IMR-90 (cell line): ENCODE measurements around the gene MAT2A. TPM values are rescaled to one million over a fixed set of nuclear protein-coding genes. Genes with fewer than 3 reads are reported as not detected.

Experiments
- ATAC-seq: fragments of 200-7000 bp; cut with Tn5 transposase; 2 replicates; pipeline ENCODE4 v1.9.1; 2020; ENCODE audit warnings: low read depth, mild to moderate bottlenecking, moderate library complexity
- BruUV-seq: library from RNA; stranded (reverse); fragments of 400-500 nt; replicated peaks from 2 replicates; lab custom pipeline; 2021; lab: Mats Ljungman, UMichigan
- CTCF ChIA-PET: fragments of 300-600 bp; formaldehyde crosslinking; extraction: SDS; loops from one replicate; lab custom pipeline; 2021; ENCODE audit warnings: antibody characterized with exemption; lab: Yijun Ruan, JAX
- POLR2A ChIA-PET: fragments of 300-600 bp; sonication (Branson Sonifier 250); formaldehyde crosslinking; loops from one replicate; lab custom pipeline; 2022; ENCODE audit warnings: antibody characterized with exemption; ENCODE audit not compliant: unreplicated experiment; lab: Charles Lee
- DNase-seq: peaks from one replicate; pipeline ENCODE4 v3.0.0; 2013
- H2AFZ ChIP-seq: replicated peaks from 2 replicates; pipeline ENCODE3; 2013; ENCODE audit warnings: low read length, mild to moderate bottlenecking; ENCODE audit not compliant: poor library complexity
- H2AK5ac ChIP-seq: 2 replicates; pipeline ENCODE4 v1.6.1; 2013; ENCODE audit warnings: low read depth, low read length, inconsistent platforms
- H2AK9ac ChIP-seq: replicated peaks from 2 replicates; pipeline ENCODE3; 2013; ENCODE audit warnings: mild to moderate bottlenecking, low read depth, low read length, moderate library complexity; ENCODE audit not compliant: poor library complexity
- H2BK120ac ChIP-seq: 2 replicates; pipeline ENCODE4 v1.6.1; 2013; ENCODE audit warnings: low read depth, low read length, inconsistent platforms
- H2BK15ac ChIP-seq: 3 replicates; pipeline ENCODE4 v1.6.1; 2013; ENCODE audit warnings: low read depth, low read length, inconsistent platforms
- H2BK20ac ChIP-seq: 2 replicates; pipeline ENCODE4 v1.6.1; 2013; ENCODE audit warnings: low read depth, mild to moderate bottlenecking, inconsistent platforms, low read length, moderate library complexity
- H2BK5ac ChIP-seq: 2 replicates; pipeline ENCODE4 v1.6.1; 2013; ENCODE audit warnings: mild to moderate bottlenecking, low read depth, low read length, inconsistent platforms; ENCODE audit not compliant: poor library complexity, severe bottlenecking
- H3K14ac ChIP-seq: replicated peaks from 2 replicates; pipeline ENCODE4 v1.6.1; 2013; ENCODE audit warnings: low read depth, low read length, inconsistent platforms
- H3K18ac ChIP-seq: 2 replicates; pipeline ENCODE4 v1.6.1; 2013; ENCODE audit warnings: low read depth, low read length, control low read depth
- H3K23ac ChIP-seq: 2 replicates; pipeline ENCODE4 v1.6.1; 2013; ENCODE audit warnings: low read depth, low read length, inconsistent platforms
- H3K27ac ChIP-seq: 2 replicates; pipeline ENCODE4 v1.5.1; 2013; ENCODE audit warnings: mild to moderate bottlenecking, control low read depth, low read length; ENCODE audit not compliant: insufficient read depth
- H3K27me3 ChIP-seq: 2 replicates; pipeline ENCODE4 v1.6.1; 2013; ENCODE audit warnings: low read length; ENCODE audit not compliant: control insufficient read depth, insufficient read depth
- H3K36me3 ChIP-seq: 2 replicates; pipeline ENCODE4 v1.6.1; 2013; ENCODE audit warnings: low read length, mixed read lengths; ENCODE audit not compliant: control insufficient read depth, insufficient read depth
- H3K4ac ChIP-seq: 2 replicates; pipeline ENCODE4 v1.6.1; 2013; ENCODE audit warnings: low read depth, low read length, inconsistent platforms
- H3K4me1 ChIP-seq: 2 replicates; pipeline ENCODE4 v1.6.1; 2013; ENCODE audit warnings: low read length, mixed read lengths; ENCODE audit not compliant: control insufficient read depth, insufficient read depth
- H3K4me2 ChIP-seq: 2 replicates; pipeline ENCODE4 v1.6.1; 2013; ENCODE audit warnings: low read depth, mild to moderate bottlenecking, control low read depth, low read length, moderate library complexity
- H3K4me3 ChIP-seq: 2 replicates; pipeline ENCODE4 v1.5.1; 2013; ENCODE audit warnings: low read depth, mild to moderate bottlenecking, control low read depth, low read length, moderate library complexity; ENCODE audit not compliant: insufficient read depth
- H3K56ac ChIP-seq: 2 replicates; pipeline ENCODE4 v1.6.1; 2013; ENCODE audit warnings: low read length, inconsistent platforms; ENCODE audit not compliant: insufficient read depth; ENCODE audit errors: extremely low read depth
- H3K79me1 ChIP-seq, 2 experiments: 2 replicates each; pipeline ENCODE4 v1.6.1; 2013; ENCODE audit warnings: low read length in 2 of 2, inconsistent platforms in 1 of 2, low read depth in 1 of 2
- H3K9ac ChIP-seq: 2 replicates; pipeline ENCODE4 v1.6.1; 2013; ENCODE audit warnings: low read depth, low read length, control low read depth
- H3K9me1 ChIP-seq: 2 replicates; pipeline ENCODE4 v1.6.1; 2013; ENCODE audit warnings: low read length, inconsistent platforms; ENCODE audit not compliant: insufficient read depth
- H3K9me3 ChIP-seq: 2 replicates; pipeline ENCODE4 v1.6.1; 2013; ENCODE audit warnings: low read length; ENCODE audit not compliant: control insufficient read depth, insufficient read depth
- H4K20me1 ChIP-seq: 2 replicates; pipeline ENCODE4 v1.6.1; 2013; ENCODE audit warnings: low read length, inconsistent platforms; ENCODE audit not compliant: insufficient read depth
- H4K5ac ChIP-seq: 2 replicates; pipeline ENCODE4 v1.6.1; 2013; ENCODE audit warnings: mild to moderate bottlenecking, low read depth, low read length, control low read depth
- H4K8ac ChIP-seq, 2 experiments: 2 replicates each; pipeline ENCODE4 v1.6.1; 2013; ENCODE audit warnings: low read depth in 2 of 2, low read length in 2 of 2, control low read depth in 1 of 2, inconsistent platforms in 1 of 2
- H4K91ac ChIP-seq: 2 replicates; pipeline ENCODE4 v1.6.1; 2013; ENCODE audit warnings: low read depth, low read length, inconsistent platforms; ENCODE audit not compliant: insufficient read depth
- BHLHE40 ChIP-seq: fragments of 150-350 bp; IDR thresholded peaks from 2 replicates; pipeline ENCODE4 v1.6.1; 2016; ENCODE audit warnings: mild to moderate bottlenecking, low read depth, low read length
- MAFK ChIP-seq: IDR thresholded peaks from 2 replicates; pipeline ENCODE4 v1.6.1; 2012; ENCODE audit warnings: low read depth, low read length, improper control_type of control experiment
- MAZ ChIP-seq: IDR thresholded peaks from 2 replicates; pipeline ENCODE4 v1.6.1; 2012; ENCODE audit warnings: low read depth, mild to moderate bottlenecking, low read length, improper control_type of control experiment, moderate library complexity, borderline replicate concordance
- NFE2L2 ChIP-seq: fragments of 150-350 bp; IDR thresholded peaks from 2 replicates; pipeline ENCODE4 v1.6.1; 2016; ENCODE audit warnings: low read depth, mild to moderate bottlenecking, low read length
- RAD21 ChIP-seq: IDR thresholded peaks from 2 replicates; pipeline ENCODE4 v1.6.1; 2012; ENCODE audit warnings: low read length, improper control_type of control experiment
- RFX5 ChIP-seq: IDR thresholded peaks from 2 replicates; pipeline ENCODE4 v1.8.0; 2012; ENCODE audit warnings: low read depth, mild to moderate bottlenecking, low read length, moderate library complexity
- SMC3 ChIP-seq: fragments of 150-350 bp; IDR thresholded peaks from 2 replicates; pipeline ENCODE4 v1.6.1; 2016; ENCODE audit warnings: low read depth, mild to moderate bottlenecking, antibody characterized with exemption, low read length, moderate library complexity
- WGBS, 2 experiments: methylation state at CpG; one replicate each; pipeline versions ENCODE4 v1.1.5 to v1.1.7; 2013; ENCODE audit warnings: missing lambda C conversion rate in 2 of 2; ENCODE audit not compliant: insufficient read length in 1 of 2; ENCODE audit errors: extremely low coverage in 2 of 2; 5-methylcytosine and 5-hydroxymethylcytosine counted together
- dilution Hi-C: fragments of 300-500 bp; cut with HindIII; formaldehyde crosslinking; loops from one replicate; pipeline ENCODE4 v1.14.3; 2018; ENCODE audit warnings: low sequenced_read_pairs; ENCODE audit not compliant: unreplicated experiment
- in situ Hi-C: fragments of 300-500 bp; cut with MboI; formaldehyde crosslinking; loops from 3 replicates; pipeline ENCODE4 v1.14.3; 2019; ENCODE audit warnings: low sequenced_read_pairs, inconsistent platforms, mixed read lengths
- intact Hi-C: fragments of 100-400 bp; cut with micrococcal nuclease; formaldehyde crosslinking; loops from 2 replicates; pipeline ENCODE4 v1.10.0; 2022
- polyA plus RNA-seq, 3 experiments: library from polyadenylated mRNA; depleted of rRNA; stranded (reverse); fragments of >200 nt; gene quantifications; 2 replicates each; pipeline ENCODE4 v1.2.3, GENCODE V29; 2012; ENCODE audit warnings: low replicate concordance in 1 of 3
- total RNA-seq: library from RNA; depleted of rRNA; stranded (reverse); fragments of >200 nt; gene quantifications from 2 replicates; pipeline ENCODE4 v1.2.3, GENCODE V29; 2012

Gene MAT2A
- total and polyA plus RNA-seq, 2 of the 4 experiments (the other 2 are of a cell fraction), result 94.1 to 223 TPM

- ATAC-seq, result no peak
- peaks cover 32% of the 10 kb centered on the region for H3K4me1 ChIP-seq
Measured at GRCh38 chr2:85502720-85503119, 36.2 kb upstream of the MAT2A start.

More at GRCh38 chr2:85502720-85503119, 36.2 kb upstream of the MAT2A start:
- H3K14ac ChIP-seq, result peak overlapping the region; percentile 61
- ChIA-PET CTCF (no interaction called here), POLR2A (no interaction called here)
- no peak overlapping the region for H3K56ac ChIP-seq
- H3K18ac ChIP-seq, result no peak overlapping the region
- dilution Hi-C loops, result no loop called here
- H2BK5ac ChIP-seq, result no peak overlapping the region
- peak overlapping the region; percentile 61; the same call in 1 of the 2 replicates for H2AK5ac ChIP-seq
- H2BK120ac ChIP-seq, result peak overlapping the region; percentile 79
- in situ Hi-C loops, result no loop called here
- no peak for TF ChIP-seq RAD21
- no peak for TF ChIP-seq RFX5
- TF ChIP-seq MAZ, result no peak
- TF ChIP-seq MAFK, result no peak
- TF ChIP-seq BHLHE40, result no peak
- TF ChIP-seq SMC3, result no peak
- no peak for TF ChIP-seq NFE2L2
- H4K20me1 ChIP-seq, result no peaks in the 10 kb centered on the region
- peak overlapping the region; percentile 69 for H2BK20ac ChIP-seq
- no peak for DNase-seq
- H4K91ac ChIP-seq, result peak overlapping the region; percentile 58
- H3K4me3 ChIP-seq, result no peak overlapping the region
- no peak overlapping the region for H2AK9ac ChIP-seq
- intact Hi-C loops, result no loop called here
- WGBS, 2 experiments, result no CpG with 5 or more reads among the region's 3 CpGs
- H4K5ac ChIP-seq, result no peak overlapping the region
- H3K27ac ChIP-seq, result no peak overlapping the region
- H3K9me3 ChIP-seq, result no peaks in the 10 kb centered on the region
- H3K4ac ChIP-seq, result peak overlapping the region; percentile 98
- peaks cover 54% of the 10 kb centered on the region for H3K9me1 ChIP-seq
- H3K27me3 ChIP-seq, result no peaks in the 10 kb centered on the region
- no peak overlapping the region for H3K4me2 ChIP-seq
- H2AFZ ChIP-seq, result peak overlapping the region; percentile 48
- peak overlapping the region in 1 of 2 experiments; percentile 43; a peak in 1 of 4 replicates for H4K8ac ChIP-seq
- no peaks in the 10 kb centered on the region for H3K36me3 ChIP-seq
- no peak overlapping the region for H3K23ac ChIP-seq
- H3K79me1 ChIP-seq, result peaks cover 0 to 24% of the 10 kb centered on the region in 2 experiments; a peak in 2 of 4 replicates
- no TSS peak for BruUV-seq
- peak overlapping the region; percentile 90; the same call in 1 of the 3 replicates for H2BK15ac ChIP-seq
- no peak overlapping the region for H3K9ac ChIP-seq
